GM19193 (cell line): ENCODE measurements around the gene MTMR3.

Experiments used
- POLR2A ChIP-seq: IDR thresholded peaks from 4 replicates; pipeline ENCODE4 v1.6.1; 2011; ENCODE audit not compliant: insufficient read depth, insufficient read length; ENCODE audit errors: extremely low read depth

The MTMR3 gene

GRCh38 chr22:29971607-29972006, 88.6 kb downstream of the MTMR3 start:
- TF ChIP-seq POLR2A: no peak

DNA sequence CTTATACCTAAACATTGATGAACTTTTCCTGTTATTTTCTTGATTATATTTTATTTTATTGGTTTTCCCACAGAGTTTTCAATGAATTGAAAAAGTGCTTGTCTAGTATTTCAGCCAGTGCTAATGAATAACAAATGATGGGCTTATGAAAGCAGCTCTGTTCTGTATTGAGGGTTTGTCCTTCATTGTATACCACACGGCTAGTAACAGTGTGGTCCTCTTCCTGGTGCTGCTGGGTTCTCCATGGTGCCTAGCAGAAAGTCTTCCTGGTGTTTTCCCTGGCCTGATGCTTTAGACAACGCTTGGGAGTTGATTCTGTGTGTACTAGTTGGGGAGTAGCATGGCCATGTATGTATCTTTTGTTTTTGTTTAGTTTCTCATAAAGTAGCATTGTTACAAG, 89.1 kb downstream of the MTMR3 start:
- TF ChIP-seq POLR2A: no peak

- TF ChIP-seq POLR2A: no peak
Observed at GRCh38 chr22:29973269-29973668, 90.3 kb downstream of the MTMR3 start.

DNA sequence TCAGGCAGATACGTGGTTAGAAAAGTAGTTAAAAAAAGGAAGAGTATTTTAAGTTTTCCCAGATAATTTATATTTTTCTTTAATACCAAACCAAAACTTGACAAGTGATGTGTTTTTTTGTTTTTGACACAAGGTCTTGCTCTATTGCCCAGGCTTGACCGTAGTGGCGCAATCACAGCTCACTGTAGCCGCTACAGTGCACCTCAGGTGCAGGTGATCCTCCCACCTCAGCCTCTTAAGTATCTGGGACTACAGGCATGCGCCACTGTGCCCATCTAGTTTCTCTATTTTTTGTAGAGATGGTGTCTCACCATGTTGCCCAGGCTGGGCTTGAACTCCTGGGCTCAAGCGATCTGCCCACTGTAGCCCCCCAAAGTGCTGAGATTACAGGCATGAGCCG, 92.5 kb downstream of the MTMR3 start:
- TF ChIP-seq POLR2A: no peak

GRCh38 chr22:29977107-29977506, 94.1 kb downstream of the MTMR3 start:
- no peak for TF ChIP-seq POLR2A

DNA sequence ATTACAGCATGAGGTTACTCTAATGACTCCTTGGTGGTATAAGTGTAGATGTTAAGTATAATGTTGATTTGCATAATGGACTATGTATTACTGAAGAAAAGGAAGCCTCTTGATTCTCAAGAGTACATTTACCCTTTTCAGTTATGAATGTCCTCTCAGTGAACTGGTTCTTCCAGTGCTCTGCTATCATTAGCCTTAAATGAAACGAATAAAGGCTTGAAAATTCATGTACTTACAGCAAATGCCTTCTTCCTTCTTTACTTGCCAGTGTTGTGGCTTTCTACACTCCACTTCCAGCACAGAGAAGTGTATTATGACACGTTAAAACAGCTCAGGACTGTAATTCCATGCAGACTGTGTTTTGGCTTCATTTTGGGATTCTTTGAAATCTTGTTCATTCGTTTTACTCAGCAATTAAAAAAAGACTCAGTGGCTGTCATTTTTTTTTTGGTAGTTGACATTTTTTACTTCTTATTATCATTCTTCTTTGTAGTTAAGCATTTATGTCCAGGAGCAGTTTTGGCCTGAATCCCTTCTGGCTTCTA, 96.9 kb downstream of the MTMR3 start:
- TF ChIP-seq POLR2A: no peak

- TF ChIP-seq POLR2A: no peak
Observed at GRCh38 chr22:29983296-29983917, 100.4 kb downstream of the MTMR3 start.

DNA sequence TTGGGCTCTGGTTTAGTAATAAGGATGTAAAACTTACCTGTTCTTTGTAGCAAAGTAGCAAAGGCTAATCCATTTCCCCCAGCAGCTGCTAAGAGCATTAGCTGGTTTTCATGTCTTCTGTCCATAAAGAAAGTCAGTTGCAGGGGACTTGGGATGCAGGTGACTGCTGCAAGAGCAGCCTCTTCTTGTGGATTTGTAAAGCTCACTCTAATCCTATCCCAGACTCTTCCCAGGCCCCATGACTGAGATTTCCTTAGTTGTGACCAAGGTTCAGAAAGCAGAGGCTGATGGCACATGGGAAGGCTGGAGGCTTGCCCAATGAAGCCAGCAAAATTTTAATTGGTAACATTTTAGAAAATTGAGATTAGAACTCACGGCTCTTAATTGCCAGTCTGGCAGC, 102.9 kb downstream of the MTMR3 start:
- TF ChIP-seq POLR2A: no peak

GRCh38 chr22:29987137-29987536, 104.2 kb downstream of the MTMR3 start:
- no peak for TF ChIP-seq POLR2A

DNA sequence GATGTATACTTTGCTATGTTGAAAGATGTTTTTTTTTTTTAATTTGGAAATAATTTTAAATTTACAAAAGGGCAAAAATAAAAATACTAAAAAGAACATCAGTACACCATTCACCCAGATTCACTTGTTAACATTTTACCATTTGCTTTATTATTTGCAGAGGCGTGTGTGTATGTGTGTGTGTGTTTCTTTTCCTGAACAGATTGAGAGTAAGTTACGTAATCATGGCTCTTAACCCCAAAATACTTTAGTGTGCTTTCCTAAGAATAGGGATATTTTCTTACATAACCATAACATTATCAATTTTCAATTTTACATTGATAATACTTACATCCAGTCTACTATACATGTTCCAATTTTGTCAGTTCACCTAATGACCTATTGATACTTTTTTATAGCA, 105.7 kb downstream of the MTMR3 start:
- TF ChIP-seq POLR2A: no peak

DNA sequence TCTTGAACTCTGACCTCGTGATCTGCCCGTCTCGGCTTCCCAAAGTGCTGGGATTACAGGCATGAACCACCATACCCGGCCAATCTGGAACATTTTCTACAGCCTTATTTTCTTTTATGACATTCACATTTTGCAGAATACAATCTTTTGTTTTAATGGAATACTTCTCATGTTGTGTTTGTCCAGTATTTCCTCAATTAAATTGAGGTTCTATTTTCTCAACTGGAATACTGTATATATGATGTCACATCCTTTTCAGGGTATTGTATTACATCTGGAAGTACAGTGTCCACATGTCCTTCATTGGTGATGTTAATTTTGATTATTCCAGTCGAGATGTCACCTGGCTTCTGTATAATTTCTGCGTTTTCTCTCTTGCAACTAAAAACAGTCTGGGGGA, 106.5 kb downstream of the MTMR3 start:
- no peak for TF ChIP-seq POLR2A

DNA sequence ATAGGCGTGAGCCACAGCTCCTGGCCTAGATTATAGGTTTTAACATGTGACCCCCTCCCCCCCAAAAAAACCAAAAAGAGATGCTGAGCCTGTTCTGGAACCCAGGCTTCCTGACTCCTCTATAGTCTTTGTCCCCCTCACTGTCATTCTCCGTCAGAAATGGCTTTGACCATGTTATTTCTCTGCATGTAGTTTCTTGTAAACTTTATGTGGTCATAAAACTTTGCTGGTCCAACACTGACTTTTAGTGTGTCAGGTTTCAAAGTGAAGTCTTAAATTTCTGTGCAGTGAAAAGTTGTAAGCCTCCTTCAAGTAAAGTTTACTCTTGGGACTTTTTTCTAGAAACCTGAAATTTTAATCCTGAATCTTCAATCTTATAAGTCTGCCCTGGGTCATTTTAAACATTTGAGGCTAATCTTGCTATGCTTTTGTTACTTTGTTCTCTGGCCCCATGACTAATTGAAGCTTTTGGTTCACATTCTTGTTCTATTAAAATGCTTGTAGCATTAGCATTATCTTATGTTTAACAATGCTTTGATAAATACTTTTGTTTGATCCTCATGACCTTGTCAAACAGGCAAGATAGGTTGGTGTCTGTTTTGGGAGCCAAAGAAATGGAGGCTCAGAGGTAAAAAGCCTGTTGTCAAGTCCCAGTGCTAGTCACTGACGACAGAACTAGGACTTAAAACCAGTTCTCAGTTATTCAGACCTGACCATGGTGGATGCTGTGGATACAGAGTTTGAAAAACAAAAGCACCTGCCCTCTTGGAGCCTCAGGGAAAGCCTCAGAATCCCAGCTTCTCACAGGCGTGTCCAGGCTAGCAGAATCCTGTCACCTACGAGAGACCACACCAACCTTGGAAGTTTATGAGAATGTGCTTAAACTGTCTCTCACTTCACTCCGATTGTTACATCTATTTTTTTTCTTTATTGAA, 109.6 kb downstream of the MTMR3 start:
- TF ChIP-seq POLR2A: no peak

DNA sequence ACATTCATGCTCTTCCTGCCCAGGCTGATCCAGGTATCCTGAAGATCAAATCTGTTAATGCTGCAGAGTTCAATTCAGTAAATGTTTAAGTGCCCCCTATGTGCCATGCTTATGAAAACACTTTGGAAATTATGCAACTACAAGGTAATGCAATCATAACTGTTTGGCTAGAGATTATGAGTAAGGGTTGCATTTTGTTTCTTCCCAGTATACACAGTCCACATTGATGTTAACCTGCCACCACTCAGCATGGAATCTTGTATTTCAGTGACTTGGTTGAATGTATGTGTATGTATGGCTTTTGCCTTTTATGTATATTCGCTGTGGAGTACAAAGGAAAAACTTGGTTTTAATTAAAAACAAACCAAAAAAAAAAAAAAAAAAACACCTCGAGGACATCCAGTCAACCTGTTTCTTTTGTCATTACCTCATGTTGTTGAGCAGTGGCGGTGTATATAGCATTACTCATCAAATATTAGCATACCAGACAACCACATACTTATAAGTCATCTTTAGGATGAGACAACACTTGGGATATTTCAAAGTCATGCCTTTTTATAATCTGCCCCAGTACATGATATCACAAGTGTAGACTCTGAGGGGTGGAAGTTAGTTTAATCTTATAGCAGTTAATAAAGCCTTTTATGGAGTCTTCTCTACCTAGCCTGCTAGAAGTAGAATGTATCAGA, 111.2 kb downstream of the MTMR3 start:
- no peak for TF ChIP-seq POLR2A

GRCh38 chr22:29994943-29995342, 112.0 kb downstream of the MTMR3 start:
- TF ChIP-seq POLR2A: no peak

GRCh38 chr22:29997107-29997506, 114.1 kb downstream of the MTMR3 start:
- TF ChIP-seq POLR2A: no peak
